ENCODE measurements around the gene STYXL2.

- TF ChIP-seq CTCF (IDR thresholded peaks at IDR 0.05; ENCODE audit: low read length): no peak
- no peak for TF ChIP-seq EZH2 (optimal IDR thresholded peaks at IDR 0.05; ENCODE audit: low read depth, low read length)
Measured at GRCh38 chr1:167127236-167127635, 33.4 kb downstream of the STYXL2 start.

Measured in MM.1S (cell line).